ENCODE data around the gene SEPTIN11.

Gene SEPTIN11

DNA sequence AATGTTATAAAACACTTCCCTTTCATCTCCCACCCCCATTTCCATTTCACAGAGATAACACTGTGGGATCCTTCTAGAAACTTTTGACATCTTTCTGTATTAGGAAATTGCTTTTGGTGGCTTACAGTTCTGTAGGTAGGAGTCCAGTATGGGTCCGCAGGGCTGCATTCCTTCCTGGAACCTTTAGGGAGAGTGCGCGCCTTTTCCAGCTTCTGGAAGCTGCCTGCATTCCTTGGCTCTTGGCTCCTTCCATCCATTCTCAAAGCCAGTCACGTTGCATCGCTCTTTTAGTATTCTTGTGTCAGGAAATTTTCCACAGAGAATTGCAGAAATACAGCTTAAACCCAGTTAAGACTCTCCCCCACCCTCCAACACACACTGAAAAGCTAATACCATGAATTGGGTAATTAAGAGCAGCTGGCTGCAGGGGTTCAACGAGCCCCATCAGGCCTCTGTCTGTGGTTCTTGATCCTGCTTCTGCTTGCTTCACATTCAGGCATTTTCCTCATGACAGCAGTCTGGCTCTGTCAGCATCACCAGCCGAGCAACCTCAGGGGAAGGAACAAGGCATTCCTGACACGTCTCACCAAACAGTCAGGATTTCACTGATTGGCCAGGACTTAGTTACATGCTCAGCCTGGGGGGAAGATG, 48.8 kb downstream of the SEPTIN11 start:
- no peak for DNase-seq (ENCODE audit: low spot score)
- TF ChIP-seq, protein P1, sequence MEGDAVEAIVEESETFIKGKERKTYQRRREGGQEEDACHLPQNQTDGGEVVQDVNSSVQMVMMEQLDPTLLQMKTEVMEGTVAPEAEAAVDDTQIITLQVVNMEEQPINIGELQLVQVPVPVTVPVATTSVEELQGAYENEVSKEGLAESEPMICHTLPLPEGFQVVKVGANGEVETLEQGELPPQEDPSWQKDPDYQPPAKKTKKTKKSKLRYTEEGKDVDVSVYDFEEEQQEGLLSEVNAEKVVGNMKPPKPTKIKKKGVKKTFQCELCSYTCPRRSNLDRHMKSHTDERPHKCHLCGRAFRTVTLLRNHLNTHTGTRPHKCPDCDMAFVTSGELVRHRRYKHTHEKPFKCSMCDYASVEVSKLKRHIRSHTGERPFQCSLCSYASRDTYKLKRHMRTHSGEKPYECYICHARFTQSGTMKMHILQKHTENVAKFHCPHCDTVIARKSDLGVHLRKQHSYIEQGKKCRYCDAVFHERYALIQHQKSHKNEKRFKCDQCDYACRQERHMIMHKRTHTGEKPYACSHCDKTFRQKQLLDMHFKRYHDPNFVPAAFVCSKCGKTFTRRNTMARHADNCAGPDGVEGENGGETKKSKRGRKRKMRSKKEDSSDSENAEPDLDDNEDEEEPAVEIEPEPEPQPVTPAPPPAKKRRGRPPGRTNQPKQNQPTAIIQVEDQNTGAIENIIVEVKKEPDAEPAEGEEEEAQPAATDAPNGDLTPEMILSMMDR (IDR thresholded peaks at IDR 0.05; ENCODE audit: extremely low read depth, insufficient read depth, missing control alignments), result no peak
- in situ Hi-C loops (cut with MboI; ENCODE audit: low pct_unique_long_range_greater_than_20kb, low sequenced_read_pairs, unreplicated experiment), result no loop called here
